HCT116 (cell line): ENCODE measurements around the gene SOS1. TPM values are rescaled to one million over a fixed set of nuclear protein-coding genes. Genes with fewer than 3 reads are reported as not detected.

Source experiments
- ATAC-seq: fragments of 200-7000 bp; cut with Tn5 transposase; 2 replicates; pipeline ENCODE4 v1.9.1; 2020; ENCODE audit warnings: mild to moderate bottlenecking, moderate library complexity
- BruUV-seq: library from RNA; stranded (reverse); fragments of 400-500 nt; replicated peaks from 2 replicates; lab custom pipeline; 2021; lab: Mats Ljungman, UMichigan
- CTCF ChIA-PET: fragments of 300-600 bp; sonication (Branson Sonifier 250); formaldehyde crosslinking; loops from one replicate; lab custom pipeline; 2021; ENCODE audit warnings: antibody characterized with exemption; lab: Charles Lee
- POLR2A ChIA-PET: fragments of 300-600, 350-600 bp; sonication (Branson Sonifier 250); formaldehyde crosslinking; loops from one replicate; lab custom pipeline; 2021; ENCODE audit warnings: antibody characterized with exemption; lab: Charles Lee
- RAD21 ChIA-PET, 2 experiments: fragments of 300-600 bp; sonication (Branson Sonifier 250); formaldehyde crosslinking; loops; one replicate each; lab custom pipeline; 2023; ENCODE audit warnings: low total read pairs in 2 of 2; ENCODE audit not compliant: uncharacterized antibody in 2 of 2, unreplicated experiment in 2 of 2, low non-redundant PET in 1 of 2; lab: Charles Lee
- DNase-seq: peaks from one replicate; pipeline ENCODE4 v3.0.0-alpha.2; 2010; ENCODE audit warnings: low read depth, low spot score
- H2AFZ ChIP-seq: fragments of 200-600 bp; shearing (Covaris generic), sonication (generic); 2 replicates; pipeline ENCODE4 v1.6.1; 2017; ENCODE audit warnings: low read depth, mixed run types, mixed read lengths, antibody characterized with exemption, low read length; ENCODE audit not compliant: poor library complexity, severe bottlenecking
- H3K27ac ChIP-seq: 2 replicates; pipeline ENCODE4 v1.5.1; 2012; ENCODE audit warnings: low read depth, low read length
- H3K27me3 ChIP-seq: fragments of 200-600 bp; sonication (generic); 2 replicates; pipeline ENCODE4 v1.6.1; 2016; ENCODE audit warnings: mixed run types, low read length, mixed read lengths; ENCODE audit not compliant: insufficient read depth
- H3K36me3 ChIP-seq, 2 experiments: fragments of 200-500 bp in 1 of 2; fragments of 200-600 bp in 1 of 2; sonication (Bioruptor generic) in 1 of 2; sonication (generic) in 1 of 2; 2 replicates each; pipeline versions ENCODE4 v1.5.1 to v1.6.1; 2014 to 2016; ENCODE audit warnings: low read length in 2 of 2, inconsistent platforms in 1 of 2, mixed read lengths in 1 of 2, mixed run types in 1 of 2; ENCODE audit not compliant: insufficient read depth in 2 of 2, control insufficient read depth in 1 of 2
- H3K4me1 ChIP-seq, 2 experiments: fragments of 200-600 bp in 1 of 2; sonication (generic) in 1 of 2; 2 replicates each; pipeline versions ENCODE4 v1.5.1 to v1.6.1; 2012 to 2017; ENCODE audit warnings: low read length in 2 of 2, inconsistent platforms in 1 of 2, mild to moderate bottlenecking in 1 of 2, mixed read lengths in 1 of 2, mixed run types in 1 of 2, moderate library complexity in 1 of 2; ENCODE audit not compliant: insufficient read depth in 2 of 2, control insufficient read depth in 1 of 2
- H3K4me2 ChIP-seq: fragments of 200-600 bp; sonication (generic); 2 replicates; pipeline ENCODE4 v1.6.1; 2017; ENCODE audit warnings: mixed run types, low read length, mixed read lengths
- H3K4me3 ChIP-seq, 2 experiments: fragments of 200-600 bp in 1 of 2; sonication (generic) in 1 of 2; replicated peaks in 1 of 2; 2 replicates each; pipeline ENCODE4 v1.5.1; 2011 to 2016; ENCODE audit warnings: low read length in 2 of 2, control low read depth in 1 of 2, low read depth in 1 of 2, mild to moderate bottlenecking in 1 of 2, mixed read lengths in 1 of 2, mixed run types in 1 of 2
- H3K79me2 ChIP-seq: fragments of 200-600 bp; sonication (generic); 2 replicates; pipeline ENCODE4 v1.6.1; 2017; ENCODE audit warnings: mild to moderate bottlenecking, mixed run types, low read length, moderate library complexity, mixed read lengths; ENCODE audit not compliant: insufficient read depth
- H3K9ac ChIP-seq: fragments of 200-600 bp; sonication (generic); 2 replicates; pipeline ENCODE4 v1.6.1; 2016; ENCODE audit warnings: low read length, mixed read lengths
- H3K9me2 ChIP-seq: fragments of 200-600 bp; sonication (generic), shearing (Covaris generic); 2 replicates; pipeline ENCODE4 v1.6.1; 2017; ENCODE audit warnings: mixed run types, mild to moderate bottlenecking, moderate library complexity; ENCODE audit not compliant: insufficient read depth
- H3K9me3 ChIP-seq, 2 experiments: fragments of 200-500 bp in 1 of 2; fragments of 200-600 bp in 1 of 2; sonication (Bioruptor generic) in 1 of 2; sonication (generic) in 1 of 2; 2 replicates each; pipeline ENCODE4 v1.6.1; 2014 to 2017; ENCODE audit warnings: low read length in 2 of 2, mixed read lengths in 2 of 2, inconsistent platforms in 1 of 2, low read depth in 1 of 2, mild to moderate bottlenecking in 1 of 2, mixed run types in 1 of 2, moderate library complexity in 1 of 2; ENCODE audit not compliant: control insufficient read depth in 1 of 2, insufficient read depth in 1 of 2
- H4K20me1 ChIP-seq: fragments of 200-600 bp; sonication (generic), shearing (Covaris generic); 2 replicates; pipeline ENCODE4 v1.6.1; 2017; ENCODE audit warnings: mixed run types, mild to moderate bottlenecking, moderate library complexity; ENCODE audit not compliant: insufficient read depth
- TCF7L2 ChIP-seq: IDR thresholded peaks from 2 replicates; pipeline ENCODE4 v1.7.0; 2011; ENCODE audit warnings: borderline replicate concordance, inconsistent platforms; ENCODE audit not compliant: insufficient read depth, insufficient read length; ENCODE audit errors: extremely low read depth
- YY1 ChIP-seq: IDR thresholded peaks from 2 replicates; pipeline ENCODE4 v1.6.1; 2011; ENCODE audit warnings: low read length, low read depth, moderate library complexity, mild to moderate bottlenecking; ENCODE audit not compliant: insufficient replicate concordance; ENCODE audit errors: extremely low read depth
- ZNF274 ChIP-seq: fragments of 200-500 bp; sonication (Bioruptor generic); IDR thresholded peaks from 2 replicates; pipeline ENCODE4 v1.6.1; 2014; ENCODE audit warnings: mild to moderate bottlenecking, low read depth, low read length, inconsistent platforms
- intact Hi-C: fragments of 100-400 bp; cut with micrococcal nuclease; formaldehyde crosslinking; loops from 2 replicates; pipeline ENCODE4 v1.10.0; 2022
- total RNA-seq: library from RNA; stranded (reverse); gene quantifications from one replicate; pipeline ENCODE4 v1.2.1, GENCODE V29; 2021; ENCODE audit not compliant: unreplicated experiment

The SOS1 gene
- total RNA-seq, 1 experiment from 2014 or later: 19.4 TPM

DNA sequence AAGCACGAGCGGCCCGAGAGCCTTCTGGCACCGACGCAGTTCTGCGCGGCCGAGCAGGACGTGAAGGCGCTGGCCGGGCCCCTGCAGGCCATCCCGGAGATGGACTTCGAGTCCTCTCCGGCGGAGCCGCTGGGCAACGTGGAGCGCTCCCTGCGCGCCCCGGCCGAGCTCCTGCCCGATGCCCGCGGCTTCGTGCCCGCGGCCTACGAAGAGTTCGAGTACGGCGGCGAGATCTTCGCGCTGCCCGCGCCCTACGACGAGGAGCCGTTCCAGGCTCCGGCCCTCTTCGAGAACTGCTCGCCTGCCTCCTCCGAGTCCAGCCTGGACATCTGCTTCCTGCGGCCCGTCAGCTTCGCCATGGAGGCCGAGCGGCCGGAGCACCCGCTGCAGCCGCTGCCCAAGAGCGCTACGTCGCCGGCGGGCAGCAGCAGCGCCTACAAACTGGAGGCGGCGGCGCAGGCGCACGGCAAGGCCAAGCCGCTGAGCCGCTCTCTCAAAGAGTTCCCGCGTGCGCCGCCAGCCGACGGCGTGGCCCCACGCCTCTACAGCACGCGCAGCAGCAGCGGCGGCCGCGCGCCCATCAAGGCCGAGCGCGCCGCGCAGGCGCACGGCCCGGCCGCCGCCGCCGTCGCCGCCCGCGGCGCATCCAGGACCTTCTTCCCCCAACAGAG, 160.8 kb downstream of the SOS1 start:
- CTCF ChIA-PET: no interaction called here
- H3K4me3 ChIP-seq: no peak overlapping the region
- BruUV-seq: no TSS peak
- no peak for DNase-seq
- RAD21 ChIA-PET: no interaction called here
- H4K20me1 ChIP-seq: no peaks in the 10 kb centered on the region
- no peak overlapping the region for H3K4me2 ChIP-seq
- H3K4me1 ChIP-seq: no peaks in the 10 kb centered on the region
- H3K27ac ChIP-seq: no peak overlapping the region
- POLR2A ChIA-PET: no interaction called here
- no peaks in the 10 kb centered on the region for H3K27me3 ChIP-seq
- H2AFZ ChIP-seq: no peak overlapping the region
- no peaks in the 10 kb centered on the region for H3K36me3 ChIP-seq
- no peaks in the 10 kb centered on the region for H3K9me3 ChIP-seq
- H3K9me2 ChIP-seq: no peaks in the 10 kb centered on the region
- intact Hi-C loops: no loop called here
- no peak overlapping the region for H3K9ac ChIP-seq
- no peak for TF ChIP-seq YY1
- no peak for TF ChIP-seq TCF7L2
- H3K79me2 ChIP-seq: no peaks in the 10 kb centered on the region
- no peak for ATAC-seq

DNA sequence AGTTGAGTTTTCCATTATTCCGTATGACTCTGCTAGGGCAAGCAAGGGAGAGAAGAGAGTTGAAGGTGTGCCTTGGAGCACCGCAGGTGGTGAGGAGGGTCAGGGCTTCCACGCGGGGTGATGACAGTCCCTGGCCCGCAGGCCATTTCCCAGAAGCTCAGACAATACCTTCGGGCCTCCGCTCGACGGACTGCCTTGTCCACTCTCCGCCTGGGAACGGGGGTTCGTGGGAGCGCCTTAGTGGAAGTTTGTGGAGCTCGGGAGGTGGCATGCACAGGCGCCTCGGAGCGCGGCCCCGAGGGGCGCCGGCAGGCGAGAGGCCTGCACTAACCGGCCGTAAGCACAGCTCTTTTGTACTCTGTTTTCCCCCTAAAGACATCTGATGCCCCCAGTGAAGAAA, 161.4 kb downstream of the SOS1 start:
- DNase-seq: no peak
- RAD21 ChIA-PET: no interaction called here
- Histone ChIP-seq H3K9me2 (no peaks in the 10 kb centered on the region), H3K9ac (no peak overlapping the region), H3K4me1 (no peaks in the 10 kb centered on the region), H4K20me1 (no peaks in the 10 kb centered on the region), H3K27me3 (no peaks in the 10 kb centered on the region), H2AFZ (no peak overlapping the region), H3K36me3 (no peaks in the 10 kb centered on the region), H3K27ac (no peak overlapping the region), H3K4me3 (no peak overlapping the region), H3K9me3 (no peaks in the 10 kb centered on the region), H3K79me2 (no peaks in the 10 kb centered on the region), H3K4me2 (no peak overlapping the region)
- TF ChIP-seq ZNF274: no peak
- CTCF ChIA-PET: no interaction called here
- POLR2A ChIA-PET: no interaction called here
- no TSS peak for BruUV-seq
- intact Hi-C loops: no loop called here
- ATAC-seq: no peak
